K562 (cell line): ENCODE data around the gene CDKN2C. TPM values are rescaled to one million over a fixed set of nuclear protein-coding genes. Genes with fewer than 3 reads are reported as not detected.

Experiments used
- BRCA1 ChIP-seq, 2 experiments: fragments of 450-650 bp in 1 of 2; sonication (generic) in 1 of 2; formaldehyde crosslinking in 1 of 2; IDR thresholded peaks; 2 replicates each; pipeline versions ENCODE4 v1.5.0 to v1.6.1; 2017 to 2020; ENCODE audit warnings: mild to moderate bottlenecking in 1 of 2, missing genetic modification reagents in 1 of 2
- CHCHD3 ChIP-seq: fragments of 250-450 bp; sonication (Bioruptor Pico); IDR thresholded peaks from 2 replicates; pipeline ENCODE4 v2.1.2; 2022; ENCODE audit warnings: mild to moderate bottlenecking
- FOXJ2 ChIP-seq: fragments of 200-800 bp; sonication (Bioruptor generic); IDR thresholded peaks from 2 replicates; pipeline ENCODE4 v1.6.1; 2016; ENCODE audit warnings: missing genetic modification characterization, missing compliant biosample characterization
- GTF2E2 ChIP-seq: fragments of 200-800 bp; sonication (Bioruptor generic); IDR thresholded peaks from 2 replicates; pipeline ENCODE4 v1.6.1; 2016; ENCODE audit warnings: missing genetic modification characterization, missing compliant biosample characterization
- HNRNPUL1 ChIP-seq: fragments of 200-400 bp; formaldehyde crosslinking; IDR thresholded peaks from 2 replicates; pipeline ENCODE4 v1.6.1; 2017; ENCODE audit warnings: low read length
- IRF2 ChIP-seq: sonication (generic); formaldehyde crosslinking; IDR thresholded peaks from 2 replicates; pipeline ENCODE4 v1.8.1; 2022; ENCODE audit warnings: mild to moderate bottlenecking, missing genetic modification reagents
- MBD1 ChIP-seq: fragments of 250-450 bp; sonication (Bioruptor Pico); IDR thresholded peaks from 2 replicates; pipeline ENCODE4 v1.8.0; 2022; ENCODE audit warnings: inconsistent platforms
- MTA3 ChIP-seq: fragments of 450-650 bp; formaldehyde crosslinking; IDR thresholded peaks from 2 replicates; pipeline ENCODE4 v1.6.1; 2017; ENCODE audit warnings: mild to moderate bottlenecking, borderline replicate concordance
- PCBP2 ChIP-seq: fragments of 200-400 bp; formaldehyde crosslinking; IDR thresholded peaks from 2 replicates; pipeline ENCODE4 v1.6.1; 2018; ENCODE audit warnings: low read length, low read depth, mild to moderate bottlenecking, moderate library complexity; ENCODE audit not compliant: poor library complexity, severe bottlenecking
- PML ChIP-seq: IDR thresholded peaks from 2 replicates; pipeline ENCODE4 v1.6.1; 2012; ENCODE audit warnings: low read length, inconsistent platforms
- SMARCE1 ChIP-seq: fragments of 450-650 bp; IDR thresholded peaks from 2 replicates; pipeline ENCODE4 v1.7.1; 2016; ENCODE audit warnings: mild to moderate bottlenecking
- SMC3 ChIP-seq: conservative IDR thresholded peaks from 2 replicates; pipeline ENCODE4 v1.6.1; 2011; ENCODE audit warnings: low read depth, low read length, improper control_type of control experiment; ENCODE audit not compliant: insufficient read depth
- SREBF2 ChIP-seq: sonication (generic); formaldehyde crosslinking; IDR thresholded peaks from 2 replicates; pipeline ENCODE4 v1.4.0; 2020; ENCODE audit warnings: mild to moderate bottlenecking, missing genetic modification reagents
- TOE1 ChIP-seq, 2 experiments: fragments of 450-650 bp in 1 of 2; sonication (generic) in 1 of 2; formaldehyde crosslinking in 1 of 2; IDR thresholded peaks; 2 replicates each; pipeline versions ENCODE4 v1.7.1 to v1.8.0; 2016 to 2022; ENCODE audit warnings: borderline replicate concordance in 2 of 2, mild to moderate bottlenecking in 2 of 2, antibody characterized with exemption in 1 of 2, inconsistent platforms in 1 of 2, low read depth in 1 of 2, missing genetic modification reagents in 1 of 2, moderate library complexity in 1 of 2
- TRIM28 ChIP-seq: fragments of 450-650 bp; IDR thresholded peaks from 2 replicates; pipeline ENCODE4 v1.6.1; 2017
- ZNF165 ChIP-seq: fragments of 250-450 bp; sonication (Bioruptor Pico); IDR thresholded peaks from 2 replicates; pipeline ENCODE4 v1.4.0; 2020; ENCODE audit warnings: borderline replicate concordance
- ZNF311 ChIP-seq: fragments of 250-450 bp; sonication (Bioruptor Pico); IDR thresholded peaks from 2 replicates; pipeline ENCODE4 v1.4.0; 2020; ENCODE audit warnings: mild to moderate bottlenecking, moderate library complexity
- ZNF384 ChIP-seq: IDR thresholded peaks from 2 replicates; pipeline ENCODE4 v1.6.1; 2012; ENCODE audit warnings: low read depth, low read length, improper control_type of control experiment
- ZNF57 ChIP-seq: fragments of 450-650 bp; formaldehyde crosslinking; IDR thresholded peaks from 2 replicates; pipeline ENCODE4 v1.4.0; 2020; ENCODE audit warnings: mild to moderate bottlenecking, moderate library complexity
- polyA plus RNA-seq, 8 experiments: library from polyadenylated mRNA; depleted of rRNA in 4 of 8; stranded (reverse) in 5 of 8; unstranded in 3 of 8; fragments of >200 nt; fragmentation: Nextera tagmentation in 2 of 8; fragmentation: Illumina TruSeq in 1 of 8; extraction: Ambion mirVana in 2 of 8; extraction: Trizol in 1 of 8; gene quantifications; 2 replicates each; pipeline versions ENCODE4 v1.2.1 to v1.2.3, GENCODE V29; 2011 to 2014; ENCODE audit warnings: inconsistent platforms in 1 of 8, missing spikeins in 1 of 8
- total RNA-seq, 7 experiments: library from RNA; depleted of rRNA in 6 of 7; stranded (reverse); fragments of >200 nt in 6 of 7; fragmentation: Illumina TruSeq in 2 of 7; extraction: Trizol in 2 of 7; gene quantifications; 2 replicates each; pipeline versions ENCODE4 v1.2.1 to v1.2.3, GENCODE V29; 2011 to 2021; ENCODE audit warnings: low replicate concordance in 1 of 7
- TF ChIP-seq, protein P1 (sequence below): sonication (generic); formaldehyde crosslinking; IDR thresholded peaks from 2 replicates; pipeline ENCODE4 v1.8.0; 2022; ENCODE audit warnings: mild to moderate bottlenecking, missing genetic modification reagents

Gene CDKN2C
- total and polyA plus RNA-seq, 9 of the 15 experiments (the other 6 are each of a cell fraction or from before 2014, with no cell fraction given): 11.9 to 74.3 (median 45.9) TPM

- TF ChIP-seq GTF2E2 (tag) (0 out of 2 replicates have a peak, but pooled peaks have one; percentile 39), ZNF165 (no peak), ZNF311 (CRISPR knock-in tag) (no peak), BRCA1 (IDR thresholded peaks at IDR 0.05) (no peak), BRCA1 (CRISPR knock-in tag; IDR thresholded peaks at IDR 0.05) (no peak), MTA3 (no peak), PCBP2 (no peak), SREBF2 (CRISPR knock-in tag) (no peak), CHCHD3 (no peak), SMARCE1 (no peak), ZNF57 (no peak), MBD1 (CRISPR knock-in tag) (no peak), TOE1 (IDR thresholded peaks at IDR 0.05; ENCODE audit: borderline replicate concordance) (no peak), TOE1 (CRISPR knock-in tag; IDR thresholded peaks at IDR 0.05; ENCODE audit: borderline replicate concordance, low read depth) (no peak), SMC3 (peak; percentile 32; the same call in 1 of the 2 replicates), FOXJ2 (no peak), TRIM28 (no peak), HNRNPUL1 (no peak), IRF2 (no peak), ZNF384 (no peak), PML (no peak)
- TF ChIP-seq, protein P1, sequence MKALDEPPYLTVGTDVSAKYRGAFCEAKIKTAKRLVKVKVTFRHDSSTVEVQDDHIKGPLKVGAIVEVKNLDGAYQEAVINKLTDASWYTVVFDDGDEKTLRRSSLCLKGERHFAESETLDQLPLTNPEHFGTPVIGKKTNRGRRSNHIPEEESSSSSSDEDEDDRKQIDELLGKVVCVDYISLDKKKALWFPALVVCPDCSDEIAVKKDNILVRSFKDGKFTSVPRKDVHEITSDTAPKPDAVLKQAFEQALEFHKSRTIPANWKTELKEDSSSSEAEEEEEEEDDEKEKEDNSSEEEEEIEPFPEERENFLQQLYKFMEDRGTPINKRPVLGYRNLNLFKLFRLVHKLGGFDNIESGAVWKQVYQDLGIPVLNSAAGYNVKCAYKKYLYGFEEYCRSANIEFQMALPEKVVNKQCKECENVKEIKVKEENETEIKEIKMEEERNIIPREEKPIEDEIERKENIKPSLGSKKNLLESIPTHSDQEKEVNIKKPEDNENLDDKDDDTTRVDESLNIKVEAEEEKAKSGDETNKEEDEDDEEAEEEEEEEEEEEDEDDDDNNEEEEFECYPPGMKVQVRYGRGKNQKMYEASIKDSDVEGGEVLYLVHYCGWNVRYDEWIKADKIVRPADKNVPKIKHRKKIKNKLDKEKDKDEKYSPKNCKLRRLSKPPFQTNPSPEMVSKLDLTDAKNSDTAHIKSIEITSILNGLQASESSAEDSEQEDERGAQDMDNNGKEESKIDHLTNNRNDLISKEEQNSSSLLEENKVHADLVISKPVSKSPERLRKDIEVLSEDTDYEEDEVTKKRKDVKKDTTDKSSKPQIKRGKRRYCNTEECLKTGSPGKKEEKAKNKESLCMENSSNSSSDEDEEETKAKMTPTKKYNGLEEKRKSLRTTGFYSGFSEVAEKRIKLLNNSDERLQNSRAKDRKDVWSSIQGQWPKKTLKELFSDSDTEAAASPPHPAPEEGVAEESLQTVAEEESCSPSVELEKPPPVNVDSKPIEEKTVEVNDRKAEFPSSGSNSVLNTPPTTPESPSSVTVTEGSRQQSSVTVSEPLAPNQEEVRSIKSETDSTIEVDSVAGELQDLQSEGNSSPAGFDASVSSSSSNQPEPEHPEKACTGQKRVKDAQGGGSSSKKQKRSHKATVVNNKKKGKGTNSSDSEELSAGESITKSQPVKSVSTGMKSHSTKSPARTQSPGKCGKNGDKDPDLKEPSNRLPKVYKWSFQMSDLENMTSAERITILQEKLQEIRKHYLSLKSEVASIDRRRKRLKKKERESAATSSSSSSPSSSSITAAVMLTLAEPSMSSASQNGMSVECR: no peak
Measured at GRCh38 chr1:50929376-50929958, 40.6 kb upstream of the CDKN2C start (continued).
